ENCODE measurements around the gene GLT6D1.

DNA sequence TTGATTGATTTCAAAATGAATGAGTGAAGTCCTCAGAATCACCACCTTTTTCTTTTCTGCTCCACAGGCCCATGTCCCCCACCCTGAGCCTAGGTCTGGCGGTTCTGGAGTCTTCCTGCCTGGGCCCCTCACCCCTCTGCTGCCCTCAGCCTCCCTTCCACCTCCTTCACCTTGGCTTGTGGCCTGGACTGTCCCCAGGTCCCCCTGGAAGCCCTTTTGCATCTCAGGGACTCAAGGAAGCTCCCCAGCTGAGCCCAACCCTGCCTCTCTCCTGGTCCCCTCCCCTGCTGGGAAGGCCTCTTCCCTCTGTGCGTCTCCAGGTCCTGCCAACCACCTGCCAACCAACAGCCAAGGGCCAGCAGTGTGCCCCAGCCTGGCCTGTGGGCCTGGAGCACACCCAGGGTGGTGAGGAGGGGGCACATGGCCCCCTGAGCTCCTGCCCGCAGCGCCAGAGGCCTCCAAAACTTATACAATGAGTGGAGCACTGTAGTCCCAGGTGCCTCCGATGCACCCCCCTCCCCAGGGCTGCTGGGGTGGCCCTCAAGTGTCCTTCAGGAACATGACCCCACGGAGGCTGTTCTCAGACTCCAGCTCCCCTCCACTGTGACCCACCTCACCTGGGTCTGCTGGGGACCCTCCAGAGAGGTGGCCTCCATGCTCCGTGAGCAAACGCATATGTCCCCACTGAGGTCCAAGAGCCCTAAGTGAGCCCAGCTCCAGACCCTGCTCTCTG, 20.3 kb downstream of the GLT6D1 start:
- TF ChIP-seq, protein P1, sequence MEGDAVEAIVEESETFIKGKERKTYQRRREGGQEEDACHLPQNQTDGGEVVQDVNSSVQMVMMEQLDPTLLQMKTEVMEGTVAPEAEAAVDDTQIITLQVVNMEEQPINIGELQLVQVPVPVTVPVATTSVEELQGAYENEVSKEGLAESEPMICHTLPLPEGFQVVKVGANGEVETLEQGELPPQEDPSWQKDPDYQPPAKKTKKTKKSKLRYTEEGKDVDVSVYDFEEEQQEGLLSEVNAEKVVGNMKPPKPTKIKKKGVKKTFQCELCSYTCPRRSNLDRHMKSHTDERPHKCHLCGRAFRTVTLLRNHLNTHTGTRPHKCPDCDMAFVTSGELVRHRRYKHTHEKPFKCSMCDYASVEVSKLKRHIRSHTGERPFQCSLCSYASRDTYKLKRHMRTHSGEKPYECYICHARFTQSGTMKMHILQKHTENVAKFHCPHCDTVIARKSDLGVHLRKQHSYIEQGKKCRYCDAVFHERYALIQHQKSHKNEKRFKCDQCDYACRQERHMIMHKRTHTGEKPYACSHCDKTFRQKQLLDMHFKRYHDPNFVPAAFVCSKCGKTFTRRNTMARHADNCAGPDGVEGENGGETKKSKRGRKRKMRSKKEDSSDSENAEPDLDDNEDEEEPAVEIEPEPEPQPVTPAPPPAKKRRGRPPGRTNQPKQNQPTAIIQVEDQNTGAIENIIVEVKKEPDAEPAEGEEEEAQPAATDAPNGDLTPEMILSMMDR (IDR thresholded peaks at IDR 0.05; ENCODE audit: low read depth, low read length) = no peak
- TF ChIP-seq EZH2phosphoT487 (IDR thresholded peaks at IDR 0.05; ENCODE audit: low read depth) = no peak

Measured in OCI-LY3 (cell line).